Naive thymus-derived CD4-positive, alpha-beta T cell (primary cell): Measurements from ENCODE around the gene KIF17. TPM values are rescaled to one million over a fixed set of nuclear protein-coding genes. Genes with fewer than 3 reads are reported as not detected.
"Not testable (repeated sequence)": the region's sequence is repeated elsewhere in the genome, so short reads cannot be mapped to it uniquely, and the experiment has no call there.

Experiments used
- ATAC-seq: fragments of 150-1000 bp; cut with Tn5 transposase; 2 replicates; pipeline ENCODE4 v1.10.0; 2021; ENCODE audit warnings: mild to moderate bottlenecking, moderate library complexity
- CTCF ChIA-PET: fragments of 350-600 bp; sonication (Branson Sonifier 250); formaldehyde crosslinking; loops from one replicate; lab custom pipeline; 2021; ENCODE audit warnings: antibody characterized with exemption; lab: Charles Lee
- POLR2A ChIA-PET: fragments of 350-600 bp; sonication (Branson Sonifier 250); formaldehyde crosslinking; loops from one replicate; lab custom pipeline; 2021; ENCODE audit warnings: antibody characterized with exemption, inconsistent platforms; lab: Charles Lee
- DNase-seq, 9 donors: peaks; one replicate each; pipeline versions ENCODE4 v3.0.0 to v3.0.0-alpha.2; 2020 to 2022; ENCODE audit warnings: mixed read lengths in 1 of 9
- H3K27ac ChIP-seq: one replicate; pipeline ENCODE4 v1.7.0; 2013; ENCODE audit warnings: mild to moderate bottlenecking, low read depth, low read length, moderate library complexity
- H3K27me3 ChIP-seq, 2 donors: one replicate each; pipeline ENCODE4 v1.7.0; 2013; ENCODE audit warnings: low read length in 2 of 2, mild to moderate bottlenecking in 2 of 2, moderate library complexity in 2 of 2; ENCODE audit not compliant: control insufficient read depth in 2 of 2, insufficient read depth in 2 of 2
- H3K36me3 ChIP-seq, 3 experiments: 1 replicate in 2 of 3; 2 replicates in 1 of 3; pipeline ENCODE4 v1.7.0; 2013; ENCODE audit warnings: low read length in 3 of 3, mild to moderate bottlenecking in 3 of 3, moderate library complexity in 1 of 3; ENCODE audit not compliant: insufficient read depth in 3 of 3, control insufficient read depth in 2 of 3
- H3K4me1 ChIP-seq, 2 donors: one replicate each; pipeline ENCODE4 v1.7.0; 2013; ENCODE audit warnings: low read length in 2 of 2, mild to moderate bottlenecking in 2 of 2, moderate library complexity in 1 of 2; ENCODE audit not compliant: control insufficient read depth in 2 of 2, insufficient read depth in 2 of 2
- H3K4me3 ChIP-seq: 2 replicates; pipeline ENCODE4 v1.7.0; 2013; ENCODE audit warnings: mild to moderate bottlenecking, low read length
- H3K9me3 ChIP-seq, 3 experiments: 1 replicate in 2 of 3; 2 replicates in 1 of 3; pipeline ENCODE4 v1.7.0; 2013; ENCODE audit warnings: low read length in 3 of 3; ENCODE audit not compliant: control insufficient read depth in 2 of 3
- H3K27ac Mint-ChIP-seq, 9 donors: one replicate each; pipeline ENCODE4 v1.8.0; 2020 to 2022; ENCODE audit warnings: mixed read lengths in 9 of 9, mild to moderate bottlenecking in 8 of 9, moderate library complexity in 5 of 9, inconsistent platforms in 2 of 9
- H3K27me3 Mint-ChIP-seq, 5 donors: one replicate each; pipeline ENCODE4 v1.8.0; 2021 to 2022; ENCODE audit warnings: mixed read lengths in 5 of 5, mild to moderate bottlenecking in 1 of 5
- H3K36me3 Mint-ChIP-seq, 5 donors: one replicate each; pipeline ENCODE4 v1.8.0; 2020 to 2022; ENCODE audit warnings: mixed read lengths in 5 of 5, mild to moderate bottlenecking in 3 of 5, inconsistent platforms in 1 of 5
- H3K4me1 Mint-ChIP-seq, 7 donors: one replicate each; pipeline ENCODE4 v1.8.0; 2020 to 2022; ENCODE audit warnings: mixed read lengths in 7 of 7, mild to moderate bottlenecking in 3 of 7, inconsistent platforms in 1 of 7
- H3K4me3 Mint-ChIP-seq, 10 donors: one replicate each; pipeline ENCODE4 v1.8.0; 2020 to 2022; ENCODE audit warnings: mild to moderate bottlenecking in 10 of 10, mixed read lengths in 10 of 10, moderate library complexity in 6 of 10, inconsistent platforms in 2 of 10
- H3K9me3 Mint-ChIP-seq, 11 donors: one replicate each; pipeline ENCODE4 v1.8.0; 2020 to 2022; ENCODE audit warnings: mixed read lengths in 11 of 11, mild to moderate bottlenecking in 4 of 11, inconsistent platforms in 1 of 11, moderate library complexity in 1 of 11
- intact Hi-C, 2 donors: fragments of 100-400 bp; cut with micrococcal nuclease; formaldehyde crosslinking; loops; one replicate each; pipeline ENCODE4 v1.15.1; 2023
- polyA plus RNA-seq, 2 donors: library from polyadenylated mRNA; unstranded; fragments of 300-500 nt; fragmentation: Illumina TruSeq; gene quantifications; one replicate each; pipeline ENCODE4 v1.2.3, GENCODE V29; 2021
- total RNA-seq, 6 experiments: library from RNA in 5 of 6; stranded (reverse) in 5 of 6; gene quantifications; 1 replicate in 5 of 6; 2 replicates in 1 of 6; pipeline ENCODE4 v1.2.3 and lab custom pipeline; 2021 to 2026

The KIF17 gene
- total and polyA plus RNA-seq, 7 experiments from 2014 or later: not detected

GRCh38 chr1:20719871-20720620, 2.2 kb upstream of the KIF17 start:
- Mint-ChIP-seq H3K36me3 (no peaks in the 10 kb centered on the region), H3K4me1 (peaks cover 0 to 11% (median 8%) of the 10 kb centered on the region in 7 donors), H3K4me3 (no peak overlapping the region), H3K9me3 (no peaks in the 10 kb centered on the region), H3K27me3 (peaks cover 16 to 39% (median 20%) of the 10 kb centered on the region in 5 donors), H3K27ac (no peak overlapping the region)
- no peaks in the 10 kb centered on the region for H3K27me3 ChIP-seq
- H3K36me3 ChIP-seq: no peaks in the 10 kb centered on the region
- H3K4me1 ChIP-seq: peaks cover 0 to 3% of the 10 kb centered on the region in 2 donors
- H3K9me3 ChIP-seq: no peaks in the 10 kb centered on the region
- CTCF ChIA-PET: no interaction called here
- POLR2A ChIA-PET: interaction anchor here (1.6 kb wide), 1 partner anchor 67 kb away, joined by 3 read pairs; the partner anchor contains the start of gene HP1BP3
- no peak overlapping the region for H3K27ac ChIP-seq
- ATAC-seq: no peak
- DNase-seq: no peak
- intact Hi-C loops: loop anchor here in 1 of 2 donors (2.0 to 5.0 kb wide), 2 partner anchors 13 to 457 kb away; partner anchors contain the start of genes EIF4G3 and SH2D5
- no peak overlapping the region for H3K4me3 ChIP-seq

GRCh38 chr1:20719261-20719660, 1.5 kb upstream of the KIF17 start:
- H3K36me3 ChIP-seq: no peaks in the 10 kb centered on the region
- POLR2A ChIA-PET: interaction anchor here (1.1 to 1.6 kb wide), 2 partner anchors 20 to 68 kb away, joined by 3 read pairs; partner anchors contain the start of gene HP1BP3
- Mint-ChIP-seq H3K4me3 (peak overlapping the region in 3 of 10 donors; percentile 63 to 81 (median 80)), H3K36me3 (no peaks in the 10 kb centered on the region), H3K27ac (peak overlapping the region in 1 of 9 donors; percentile 2), H3K4me1 (peaks cover 0 to 11% (median 8%) of the 10 kb centered on the region in 7 donors), H3K27me3 (peaks cover 16 to 39% (median 22%) of the 10 kb centered on the region in 5 donors), H3K9me3 (no peaks in the 10 kb centered on the region)
- intact Hi-C loops: loop anchor here in 1 of 2 donors (2.0 to 5.0 kb wide), 2 partner anchors 14 to 458 kb away; partner anchors contain the start of genes EIF4G3 and SH2D5
- no peak overlapping the region for H3K27ac ChIP-seq
- peaks cover 0 to 3% of the 10 kb centered on the region in 2 donors for H3K4me1 ChIP-seq
- no peak for DNase-seq
- CTCF ChIA-PET: no interaction called here
- no peaks in the 10 kb centered on the region for H3K27me3 ChIP-seq
- no peak overlapping the region for H3K4me3 ChIP-seq
- ATAC-seq: no peak
- H3K9me3 ChIP-seq: no peaks in the 10 kb centered on the region

GRCh38 chr1:20718343-20718882, 606 bp upstream of the KIF17 start:
- CTCF ChIA-PET, ATAC-seq, H3K27me3 ChIP-seq, H3K27ac ChIP-seq, DNase-seq, H3K4me3 ChIP-seq, H3K9me3 ChIP-seq, H3K36me3 ChIP-seq, H3K4me1 ChIP-seq, H3K36me3 Mint-ChIP-seq, H3K9me3 Mint-ChIP-seq: not testable (repeated sequence)
- POLR2A ChIA-PET: interaction anchor here (0.6 to 1.6 kb wide), 5 partner anchors 21 to 224 kb away, joined by 3 read pairs; partner anchors contain the start of gene HP1BP3
- peak overlapping the region; percentile 38 to 81 (median 65) for H3K4me3 Mint-ChIP-seq
- H3K27me3 Mint-ChIP-seq: peaks cover 16 to 39% (median 22%) of the 10 kb centered on the region in 5 donors
- intact Hi-C loops: loop anchor here in 1 of 2 donors (2.0 to 5.0 kb wide), 2 partner anchors 14 to 459 kb away; partner anchors contain the start of genes EIF4G3 and SH2D5
- H3K27ac Mint-ChIP-seq: peak overlapping the region in 3 of 9 donors; percentile 25 to 47 (median 36)
- H3K4me1 Mint-ChIP-seq: peaks cover 0 to 11% (median 8%) of the 10 kb centered on the region in 7 donors

- peaks cover 0 to 3% of the 10 kb centered on the region in 2 donors for H3K4me1 ChIP-seq
- H3K27ac Mint-ChIP-seq: peak overlapping the region in 3 of 9 donors; percentile 38 to 67 (median 47)
- H3K27ac ChIP-seq: no peak overlapping the region
- H3K36me3 Mint-ChIP-seq: no peaks in the 10 kb centered on the region
- no peaks in the 10 kb centered on the region for H3K9me3 ChIP-seq
- no peaks in the 10 kb centered on the region for H3K27me3 ChIP-seq
- CTCF ChIA-PET: no interaction called here
- ATAC-seq (no peak), DNase-seq (no peak)
- peaks cover 0 to 11% (median 8%) of the 10 kb centered on the region in 7 donors for H3K4me1 Mint-ChIP-seq
- no peak overlapping the region for H3K4me3 ChIP-seq
- H3K4me3 Mint-ChIP-seq: peak overlapping the region; percentile 38 to 85 (median 66)
- peaks cover 16 to 39% (median 22%) of the 10 kb centered on the region in 5 donors for H3K27me3 Mint-ChIP-seq
- H3K36me3 ChIP-seq: no peaks in the 10 kb centered on the region
- H3K9me3 Mint-ChIP-seq: no peaks in the 10 kb centered on the region
- intact Hi-C loops: loop anchor here in 1 of 2 donors (5.0 kb wide), 1 partner anchor 461 kb away; the partner anchor contains the start of gene EIF4G3
- POLR2A ChIA-PET: no interaction called here
Measured at GRCh38 chr1:20716232-20716631, 1.6 kb downstream of the KIF17 start.

- intact Hi-C loops: loop anchor here in 1 of 2 donors (5.0 kb wide), 1 partner anchor 462 kb away; the partner anchor contains the start of gene EIF4G3
- Histone ChIP-seq H3K9me3 (no peaks in the 10 kb centered on the region), H3K27me3 (no peaks in the 10 kb centered on the region), H3K4me1 (peaks cover 0 to 3% of the 10 kb centered on the region in 2 donors), H3K36me3 (no peaks in the 10 kb centered on the region), H3K27ac (no peak overlapping the region), H3K4me3 (no peak overlapping the region)
- no peaks in the 10 kb centered on the region for H3K9me3 Mint-ChIP-seq
- ATAC-seq (no peak), DNase-seq (no peak)
- H3K4me1 Mint-ChIP-seq: peaks cover 0 to 11% (median 8%) of the 10 kb centered on the region in 7 donors
- ChIA-PET CTCF (no interaction called here), POLR2A (no interaction called here)
- H3K36me3 Mint-ChIP-seq: no peaks in the 10 kb centered on the region
- H3K27me3 Mint-ChIP-seq: peaks cover 16 to 39% (median 22%) of the 10 kb centered on the region in 5 donors
- H3K4me3 Mint-ChIP-seq: no peak overlapping the region
- H3K27ac Mint-ChIP-seq: no peak overlapping the region
Measured at GRCh38 chr1:20715406-20715805, 2.4 kb downstream of the KIF17 start.

GRCh38 chr1:20713440-20713839, 4.4 kb downstream of the KIF17 start:
- ChIA-PET POLR2A (interaction anchor here (0.6 kb wide), 1 partner anchor 493 kb away, joined by 3 read pairs; no protein-coding TSS in a partner anchor), CTCF (no interaction called here)
- Histone ChIP-seq H3K9me3 (no peaks in the 10 kb centered on the region), H3K36me3 (no peaks in the 10 kb centered on the region), H3K27ac (no peak overlapping the region), H3K4me1 (peaks cover 0 to 3% of the 10 kb centered on the region in 2 donors), H3K4me3 (no peak overlapping the region), H3K27me3 (no peaks in the 10 kb centered on the region)
- H3K27ac Mint-ChIP-seq: no peak overlapping the region
- H3K4me1 Mint-ChIP-seq: peaks cover 0 to 8% (median 7%) of the 10 kb centered on the region in 7 donors
- no peak overlapping the region for H3K4me3 Mint-ChIP-seq
- H3K36me3 Mint-ChIP-seq: no peaks in the 10 kb centered on the region
- intact Hi-C loops: no loop called here
- no peaks in the 10 kb centered on the region for H3K9me3 Mint-ChIP-seq
- peaks cover 16 to 24% (median 18%) of the 10 kb centered on the region in 5 donors for H3K27me3 Mint-ChIP-seq
- DNase-seq (no peak), ATAC-seq (no peak)
